Measurements from ENCODE around the gene DNPH1. TPM values are rescaled to one million over a fixed set of nuclear protein-coding genes. Genes with fewer than 3 reads are reported as not detected.

The DNPH1 gene
- total and polyA plus RNA-seq, 2 of the 8 experiments (the other 6 are each of a cell fraction or from before 2014, with no cell fraction given) = 33.9 to 134 TPM

- H3K79me2 ChIP-seq (ENCODE audit: control insufficient read depth in 1 of 2, insufficient read depth in 2 of 2, low read length in 2 of 2) = no peaks in the 10 kb centered on the region
- H3K4ac ChIP-seq (replicated peaks; ENCODE audit: insufficient read length, low read depth, low read length) = no peak overlapping the region
- H3K27me3 ChIP-seq (replicated peaks in 1 of 4; ENCODE audit: control insufficient read depth in 3 of 4, extremely low read depth in 1 of 4, insufficient read depth in 3 of 4, low read length in 3 of 4) = peaks cover 8 to 25% (median 21%) of the 10 kb centered on the region in 4 experiments
- H3K9ac ChIP-seq (replicated peaks in 1 of 4; ENCODE audit: extremely low read depth in 1 of 4, low read depth in 3 of 4, low read length in 3 of 4) = no peak overlapping the region
- no peak overlapping the region; a peak in 1 of 4 replicates for H3K4me2 ChIP-seq (ENCODE audit: insufficient read depth in 1 of 2, low read depth in 2 of 2, low read length in 2 of 2)
- no peak overlapping the region for H2BK12ac ChIP-seq (ENCODE audit: low read depth, low read length)
- no peak overlapping the region for H2AFZ ChIP-seq (ENCODE audit: low read length)
- ChIA-PET POLR2A (ENCODE audit: partially characterized antibody) (interaction anchor here (0.6 to 1.5 kb wide), 3 partner anchors 9 to 364 kb away, joined by 3 to 5 read pairs (median 4); no protein-coding TSS in a partner anchor), CTCF (ENCODE audit: partially characterized antibody) (no interaction called here)
- no peaks in the 10 kb centered on the region for H4K20me1 ChIP-seq (replicated peaks in 1 of 2; ENCODE audit: control insufficient read depth in 1 of 2, insufficient read depth in 2 of 2, low read length in 2 of 2)
- peaks cover 4 to 7% (median 6%) of the 10 kb centered on the region in 4 experiments for H3K4me1 ChIP-seq (replicated peaks in 1 of 4; ENCODE audit: control insufficient read depth in 3 of 4, insufficient read depth in 4 of 4, low read length in 3 of 4)
- no peak overlapping the region for H4K91ac ChIP-seq (replicated peaks; ENCODE audit: insufficient read length, low read length)
- no peak overlapping the region for H3K4me3 ChIP-seq (ENCODE audit: extremely low read depth in 1 of 4, insufficient read depth in 2 of 4, low read depth in 3 of 4, low read length in 4 of 4)
- no peak overlapping the region for H4K5ac ChIP-seq (ENCODE audit: insufficient read length, low read depth, low read length)
- no peak overlapping the region for H2BK5ac ChIP-seq (ENCODE audit: low read depth, low read length)
- H3K9me3 ChIP-seq (ENCODE audit: insufficient read depth in 2 of 2, low read depth in 1 of 2, low read length in 1 of 2) = no peaks in the 10 kb centered on the region
- no peak overlapping the region for H2BK120ac ChIP-seq (replicated peaks; ENCODE audit: low read depth, low read length)
- no peak for DNase-seq (ENCODE audit: low read depth in 1 of 2, low spot score in 2 of 2)
- no peaks in the 10 kb centered on the region for H3K36me3 ChIP-seq (ENCODE audit: control insufficient read depth in 2 of 4, insufficient read depth in 4 of 4, low read length in 3 of 4)
- no peak overlapping the region for H3K56ac ChIP-seq (replicated peaks; ENCODE audit: insufficient read length, low read depth, low read length)
- no peak overlapping the region for H4K8ac ChIP-seq (ENCODE audit: extremely low read depth, insufficient read depth, low read length)
- H3K79me1 ChIP-seq (ENCODE audit: low read depth, low read length) = no peaks in the 10 kb centered on the region
- H3K14ac ChIP-seq (ENCODE audit: insufficient read length) = no peak overlapping the region
- peaks cover 14% of the 10 kb centered on the region; the same call in 1 of the 2 replicates for H3K23me2 ChIP-seq (ENCODE audit: low read depth, low read length)
- no peak overlapping the region for H3K18ac ChIP-seq (ENCODE audit: extremely low read depth, low read length)
- H3K27ac ChIP-seq (ENCODE audit: low read depth, low read length) = no peak overlapping the region
- no peak for FAIRE-seq
- no peak overlapping the region for H3K23ac ChIP-seq (ENCODE audit: insufficient read length)
- H2BK20ac ChIP-seq (ENCODE audit: low read length) = no peak overlapping the region
- H2BK15ac ChIP-seq (ENCODE audit: low read length) = no peak overlapping the region
- H2AK5ac ChIP-seq (ENCODE audit: low read depth, low read length) = no peak overlapping the region
- TF ChIP-seq KDM1A (IDR thresholded peaks at IDR 0.05; ENCODE audit: borderline replicate concordance, low read length) (no peak), RXRA (IDR thresholded peaks at IDR 0.05; ENCODE audit: insufficient read depth, low read depth, low read length) (no peak), TBP (IDR thresholded peaks at IDR 0.05; ENCODE audit: low read depth, low read length) (no peak), JUND (IDR thresholded peaks at IDR 0.05; ENCODE audit: low read length) (no peak), HDAC2 (IDR thresholded peaks at IDR 0.05; ENCODE audit: borderline replicate concordance in 1 of 2, low read depth in 2 of 2, low read length in 2 of 2) (no peak), USF2 (IDR thresholded peaks at IDR 0.05; ENCODE audit: low read length) (no peak), POU5F1 (IDR thresholded peaks at IDR 0.05; ENCODE audit: low read depth, low read length) (no peak), SIRT6 (IDR thresholded peaks at IDR 0.05; ENCODE audit: low read length) (no peak), SP2 (IDR thresholded peaks at IDR 0.05; ENCODE audit: low read length) (no peak), NRF1 (IDR thresholded peaks at IDR 0.05; ENCODE audit: low read depth, low read length) (no peak), POLR2AphosphoS5 (IDR thresholded peaks at IDR 0.05; ENCODE audit: low read depth, low read length) (no peak), HDAC6 (IDR thresholded peaks at IDR 0.05; ENCODE audit: low read depth, low read length) (no peak), ATF2 (IDR thresholded peaks at IDR 0.05; ENCODE audit: low read length) (no peak)
These were observed 19.5 kb upstream of the DNPH1 start for GRCh38 chr6:43248791-43249190.
